GM12878 (cell line): ENCODE measurements around the gene OCA2.

Source experiments
- CTCF ChIP-seq, 3 experiments: IDR thresholded peaks in 2 of 3; conservative IDR thresholded peaks in 1 of 3; 2 replicates each; pipeline ENCODE4 v1.5.1; 2011; ENCODE audit warnings: low read depth in 3 of 3, low read length in 3 of 3, mild to moderate bottlenecking in 3 of 3, control low read depth in 2 of 3, moderate library complexity in 2 of 3, inconsistent platforms in 1 of 3, mixed read lengths in 1 of 3; ENCODE audit not compliant: control insufficient read depth in 2 of 3, insufficient read depth in 1 of 3; ENCODE audit errors: extremely low read depth in 1 of 3
- YY1 ChIP-seq: IDR thresholded peaks from 2 replicates; pipeline ENCODE4 v1.6.1; 2011; ENCODE audit warnings: low read depth, mild to moderate bottlenecking, low read length

GRCh38 chr15:27725731-27726130, 373.4 kb downstream of the OCA2 start:
- TF ChIP-seq YY1 (no peak), CTCF (IDR thresholded peaks at IDR 0.05 in 2 of 3, conservative IDR thresholded peaks at IDR 0.05 in 1 of 3; ENCODE audit: control insufficient read depth in 2 of 3, extremely low read depth in 1 of 3, insufficient read depth in 1 of 3, low read depth in 3 of 3, low read length in 3 of 3) (no peak)
